HEK293 (cell line): Measurements from ENCODE around the gene TBPL1.

Experiments used
- CTCF ChIA-PET: fragments of 350-600 bp; formaldehyde crosslinking; extraction: SDS; loops from one replicate; lab custom pipeline; 2021; ENCODE audit warnings: antibody characterized with exemption; lab: Yijun Ruan, JAX
- POLR2A ChIA-PET: fragments of 300-600 bp; formaldehyde crosslinking; extraction: SDS; loops from one replicate; lab custom pipeline; 2020; ENCODE audit warnings: antibody characterized with exemption, inconsistent platforms; lab: Yijun Ruan, JAX
- H3K27ac ChIP-seq: fragments of 200-500 bp; sonication (Bioruptor generic); 2 replicates; pipeline ENCODE4 v1.5.1; 2014; ENCODE audit warnings: low read depth, low read length, control low read depth, inconsistent platforms; ENCODE audit errors: extremely low read depth
- H3K36me3 ChIP-seq, 2 experiments: fragments of 200-500 bp in 1 of 2; sonication (Bioruptor generic) in 1 of 2; 1 replicate in 1 of 2; 2 replicates in 1 of 2; pipeline ENCODE4 v1.5.1; 2014 to 2017; ENCODE audit warnings: inconsistent platforms in 2 of 2, low read length in 2 of 2; ENCODE audit not compliant: control insufficient read depth in 2 of 2, insufficient read depth in 1 of 2
- H3K4me1 ChIP-seq: fragments of 200-500 bp; sonication (Bioruptor generic); 2 replicates; pipeline ENCODE4 v1.5.1; 2014; ENCODE audit warnings: mild to moderate bottlenecking, low read length, inconsistent platforms; ENCODE audit not compliant: control insufficient read depth, insufficient read depth
- H3K4me3 ChIP-seq: 2 replicates; pipeline ENCODE4 v1.5.1; 2011; ENCODE audit warnings: low read depth, mild to moderate bottlenecking, control low read depth, low read length, moderate library complexity
- H3K9me3 ChIP-seq: fragments of 200-500 bp; sonication (Bioruptor generic); 2 replicates; pipeline ENCODE4 v1.5.1; 2014; ENCODE audit warnings: low read depth, low read length, inconsistent platforms; ENCODE audit not compliant: control insufficient read depth, insufficient read depth
- AEBP2 ChIP-seq: fragments of 450-650 bp; formaldehyde crosslinking; IDR thresholded peaks from 2 replicates; pipeline ENCODE4 v1.5.1; 2016; ENCODE audit warnings: missing biosample characterization, missing genetic modification characterization, borderline replicate concordance
- EGR2 ChIP-seq: fragments of 450-650 bp; formaldehyde crosslinking; IDR thresholded peaks from 2 replicates; pipeline ENCODE4 v1.5.1; 2016; ENCODE audit warnings: low read depth, missing biosample characterization, missing genetic modification characterization
- HOXC10 ChIP-seq: sonication (generic); formaldehyde crosslinking; IDR thresholded peaks from 2 replicates; pipeline ENCODE4 v1.8.1; 2023; ENCODE audit warnings: mild to moderate bottlenecking, missing genetic modification reagents
- KLF7 ChIP-seq: fragments of 450-650 bp; formaldehyde crosslinking; IDR thresholded peaks from 2 replicates; pipeline ENCODE4 v1.5.1; 2016; ENCODE audit warnings: missing biosample characterization, missing genetic modification characterization, borderline replicate concordance
- MEIS1 ChIP-seq: sonication (generic); formaldehyde crosslinking; IDR thresholded peaks from 2 replicates; pipeline ENCODE4 v1.8.1; 2022; ENCODE audit warnings: missing genetic modification reagents, mild to moderate bottlenecking, borderline replicate concordance
- OSR2 ChIP-seq: fragments of 450-650 bp; formaldehyde crosslinking; IDR thresholded peaks from 2 replicates; pipeline ENCODE4 v1.5.1; 2016; ENCODE audit warnings: missing biosample characterization, missing genetic modification characterization
- SP7 ChIP-seq: fragments of 450-650 bp; formaldehyde crosslinking; IDR thresholded peaks from 2 replicates; pipeline ENCODE4 v1.5.1; 2016; ENCODE audit warnings: missing biosample characterization, missing genetic modification characterization
- YY2 ChIP-seq: fragments of 450-650 bp; formaldehyde crosslinking; IDR thresholded peaks from 2 replicates; pipeline ENCODE4 v1.5.1; 2016; ENCODE audit warnings: missing biosample characterization, missing genetic modification characterization
- ZBTB17 ChIP-seq: fragments of 450-650 bp; formaldehyde crosslinking; IDR thresholded peaks from 2 replicates; pipeline ENCODE4 v1.5.1; 2016; ENCODE audit warnings: missing biosample characterization, missing genetic modification characterization
- ZBTB26 ChIP-seq: fragments of 450-650 bp; formaldehyde crosslinking; optimal IDR thresholded peaks from 2 replicates; pipeline ENCODE3; 2016; ENCODE audit warnings: missing biosample characterization, mild to moderate bottlenecking, missing genetic modification characterization
- ZBTB8A ChIP-seq: fragments of 450-650 bp; formaldehyde crosslinking; IDR thresholded peaks from 2 replicates; pipeline ENCODE4 v1.5.1; 2016; ENCODE audit warnings: missing biosample characterization, missing genetic modification characterization
- ZFP69B ChIP-seq: fragments of 450-650 bp; formaldehyde crosslinking; IDR thresholded peaks from 2 replicates; pipeline ENCODE4 v1.5.1; 2016; ENCODE audit warnings: missing biosample characterization, missing genetic modification characterization
- ZNF10 ChIP-seq: fragments of 450-650 bp; formaldehyde crosslinking; IDR thresholded peaks from 2 replicates; pipeline ENCODE4 v1.5.1; 2017; ENCODE audit warnings: missing biosample characterization, missing genetic modification characterization
- ZNF16 ChIP-seq: fragments of 450-650 bp; formaldehyde crosslinking; IDR thresholded peaks from 2 replicates; pipeline ENCODE4 v1.5.1; 2016; ENCODE audit warnings: low read depth, missing biosample characterization, missing genetic modification characterization
- ZNF202 ChIP-seq: fragments of 450-650 bp; formaldehyde crosslinking; IDR thresholded peaks from 2 replicates; pipeline ENCODE4 v1.5.1; 2016; ENCODE audit warnings: missing biosample characterization, missing genetic modification characterization, borderline replicate concordance
- ZNF211 ChIP-seq: fragments of 450-650 bp; formaldehyde crosslinking; IDR thresholded peaks from 2 replicates; pipeline ENCODE4 v1.5.1; 2016; ENCODE audit warnings: low read depth, missing biosample characterization, missing genetic modification characterization
- ZNF266 ChIP-seq: fragments of 450-650 bp; formaldehyde crosslinking; IDR thresholded peaks from 2 replicates; pipeline ENCODE4 v1.5.1; 2016; ENCODE audit warnings: missing biosample characterization, missing genetic modification characterization, low read depth
- ZNF335 ChIP-seq: fragments of 450-650 bp; formaldehyde crosslinking; conservative IDR thresholded peaks from 2 replicates; pipeline ENCODE4 v1.5.1; 2016; ENCODE audit warnings: missing biosample characterization, missing genetic modification characterization
- ZNF366 ChIP-seq: fragments of 450-650 bp; formaldehyde crosslinking; conservative IDR thresholded peaks from 2 replicates; pipeline ENCODE4 v1.5.1; 2016; ENCODE audit warnings: missing biosample characterization, missing genetic modification characterization
- ZNF416 ChIP-seq: fragments of 450-650 bp; formaldehyde crosslinking; IDR thresholded peaks from 2 replicates; pipeline ENCODE4 v1.5.1; 2016; ENCODE audit warnings: missing biosample characterization, missing genetic modification characterization
- ZNF514 ChIP-seq: fragments of 450-650 bp; formaldehyde crosslinking; IDR thresholded peaks from 2 replicates; pipeline ENCODE4 v1.5.1; 2016; ENCODE audit warnings: missing biosample characterization, missing genetic modification characterization
- ZNF555 ChIP-seq: fragments of 450-650 bp; formaldehyde crosslinking; conservative IDR thresholded peaks from 2 replicates; pipeline ENCODE4 v1.5.1; 2017; ENCODE audit warnings: missing biosample characterization, mild to moderate bottlenecking, missing genetic modification characterization, inconsistent platforms
- ZNF624 ChIP-seq: fragments of 450-650 bp; formaldehyde crosslinking; IDR thresholded peaks from 2 replicates; pipeline ENCODE4 v1.5.1; 2017; ENCODE audit warnings: missing biosample characterization, missing genetic modification characterization
- ZSCAN30 ChIP-seq: fragments of 450-650 bp; IDR thresholded peaks from 2 replicates; pipeline ENCODE4 v1.5.1; 2018; ENCODE audit warnings: missing biosample characterization, mild to moderate bottlenecking, missing genetic modification characterization, moderate library complexity
- ZSCAN5A ChIP-seq: fragments of 450-650 bp; formaldehyde crosslinking; IDR thresholded peaks from 2 replicates; pipeline ENCODE4 v1.5.1; 2016; ENCODE audit warnings: missing biosample characterization, missing genetic modification characterization
- ZXDB ChIP-seq: fragments of 450-650 bp; formaldehyde crosslinking; IDR thresholded peaks from 2 replicates; pipeline ENCODE4 v1.5.1; 2016; ENCODE audit warnings: missing biosample characterization, missing genetic modification characterization
- TF ChIP-seq, protein P1 (sequence below): fragments of 450-650 bp; formaldehyde crosslinking; IDR thresholded peaks from 2 replicates; pipeline ENCODE4 v1.5.1; 2017; ENCODE audit warnings: missing biosample characterization, missing genetic modification characterization
- TF ChIP-seq, protein P2 (sequence below): fragments of 450-650 bp; formaldehyde crosslinking; IDR thresholded peaks from 2 replicates; pipeline ENCODE4 v1.5.1; 2016; ENCODE audit warnings: missing biosample characterization, missing genetic modification characterization
- TF ChIP-seq, protein P3 (sequence below): fragments of 450-650 bp; formaldehyde crosslinking; IDR thresholded peaks from 2 replicates; pipeline ENCODE4 v1.5.1; 2017; ENCODE audit warnings: missing biosample characterization, missing genetic modification characterization

Gene TBPL1

DNA sequence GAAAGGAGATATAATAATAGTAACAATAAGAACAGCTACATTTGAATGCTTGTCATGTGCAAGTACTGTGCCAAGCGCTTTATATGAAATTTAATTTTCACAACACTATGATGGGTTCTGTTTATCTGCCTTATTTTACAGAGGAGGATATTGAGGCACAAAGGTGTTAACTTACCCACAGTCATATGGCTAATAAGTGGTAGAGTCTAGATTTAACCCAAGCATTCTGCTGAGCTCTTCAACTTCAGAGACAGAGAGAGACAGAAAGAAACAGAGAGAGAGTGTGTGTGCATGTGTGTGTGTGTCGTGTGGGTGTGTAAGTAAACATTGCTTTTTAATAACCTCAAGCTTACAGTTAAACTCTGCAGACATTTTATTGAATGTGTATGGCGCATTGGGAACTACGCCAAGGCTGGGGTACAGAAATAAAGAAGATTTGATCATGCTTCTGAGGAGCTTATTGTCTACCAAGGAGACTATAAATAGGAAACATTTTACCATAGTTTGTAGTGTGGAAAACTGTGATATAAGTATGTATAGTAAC lies 12.9 kb downstream of the TBPL1 start:
- POLR2A ChIA-PET = interaction anchor here (3.3 kb wide), 1 partner anchor 12 kb away, joined by 17 read pairs; the partner anchor contains the start of gene TBPL1
- H3K4me1 ChIP-seq = peaks cover 10% of the 10 kb centered on the region
- TF ChIP-seq, protein P1, sequence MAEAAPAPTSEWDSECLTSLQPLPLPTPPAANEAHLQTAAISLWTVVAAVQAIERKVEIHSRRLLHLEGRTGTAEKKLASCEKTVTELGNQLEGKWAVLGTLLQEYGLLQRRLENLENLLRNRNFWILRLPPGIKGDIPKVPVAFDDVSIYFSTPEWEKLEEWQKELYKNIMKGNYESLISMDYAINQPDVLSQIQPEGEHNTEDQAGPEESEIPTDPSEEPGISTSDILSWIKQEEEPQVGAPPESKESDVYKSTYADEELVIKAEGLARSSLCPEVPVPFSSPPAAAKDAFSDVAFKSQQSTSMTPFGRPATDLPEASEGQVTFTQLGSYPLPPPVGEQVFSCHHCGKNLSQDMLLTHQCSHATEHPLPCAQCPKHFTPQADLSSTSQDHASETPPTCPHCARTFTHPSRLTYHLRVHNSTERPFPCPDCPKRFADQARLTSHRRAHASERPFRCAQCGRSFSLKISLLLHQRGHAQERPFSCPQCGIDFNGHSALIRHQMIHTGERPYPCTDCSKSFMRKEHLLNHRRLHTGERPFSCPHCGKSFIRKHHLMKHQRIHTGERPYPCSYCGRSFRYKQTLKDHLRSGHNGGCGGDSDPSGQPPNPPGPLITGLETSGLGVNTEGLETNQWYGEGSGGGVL (tag by site-specific recombination) = 0 out of 2 replicates have a peak, but pooled peaks have one; percentile 18
- no peak for TF ChIP-seq ZFP69B (tag by site-specific recombination)
- TF ChIP-seq ZBTB8A (tag by site-specific recombination) = no peak
- TF ChIP-seq SP7 (tag by site-specific recombination) = no peak
- no peak for TF ChIP-seq ZNF266 (tag by site-specific recombination)
- no peak for TF ChIP-seq ZNF416 (tag by site-specific recombination)
- no peak for TF ChIP-seq KLF7 (tag by site-specific recombination)
- TF ChIP-seq ZXDB (tag by site-specific recombination) = no peak
- no peak for TF ChIP-seq ZNF514 (tag by site-specific recombination)
- no peak for TF ChIP-seq MEIS1 (CRISPR knock-in tag)
- no peak for TF ChIP-seq ZNF16 (tag by site-specific recombination)
- no peak for TF ChIP-seq OSR2
- TF ChIP-seq ZBTB17 (tag by site-specific recombination) = no peak
- no peak for TF ChIP-seq ZNF555
- TF ChIP-seq ZNF211 (tag by site-specific recombination) = no peak
- TF ChIP-seq HOXC10 = no peak
- TF ChIP-seq ZNF335 (tag by site-specific recombination) = no peak
- TF ChIP-seq ZNF202 (tag by site-specific recombination) = no peak
- TF ChIP-seq ZNF624 (tag by site-specific recombination) = no peak
- TF ChIP-seq AEBP2 (tag by site-specific recombination) = no peak
- TF ChIP-seq EGR2 (tag by site-specific recombination) = peak; percentile 89
- no peak for TF ChIP-seq ZSCAN5A
- TF ChIP-seq, protein P2, sequence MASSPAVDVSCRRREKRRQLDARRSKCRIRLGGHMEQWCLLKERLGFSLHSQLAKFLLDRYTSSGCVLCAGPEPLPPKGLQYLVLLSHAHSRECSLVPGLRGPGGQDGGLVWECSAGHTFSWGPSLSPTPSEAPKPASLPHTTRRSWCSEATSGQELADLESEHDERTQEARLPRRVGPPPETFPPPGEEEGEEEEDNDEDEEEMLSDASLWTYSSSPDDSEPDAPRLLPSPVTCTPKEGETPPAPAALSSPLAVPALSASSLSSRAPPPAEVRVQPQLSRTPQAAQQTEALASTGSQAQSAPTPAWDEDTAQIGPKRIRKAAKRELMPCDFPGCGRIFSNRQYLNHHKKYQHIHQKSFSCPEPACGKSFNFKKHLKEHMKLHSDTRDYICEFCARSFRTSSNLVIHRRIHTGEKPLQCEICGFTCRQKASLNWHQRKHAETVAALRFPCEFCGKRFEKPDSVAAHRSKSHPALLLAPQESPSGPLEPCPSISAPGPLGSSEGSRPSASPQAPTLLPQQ = no peak
- no peak for TF ChIP-seq YY2 (tag by site-specific recombination)
- no peak for TF ChIP-seq ZBTB26 (tag by site-specific recombination)
- TF ChIP-seq ZNF366 (tag by site-specific recombination) = no peak
- TF ChIP-seq ZSCAN30 (tag by site-specific recombination) = no peak
- TF ChIP-seq, protein P3, sequence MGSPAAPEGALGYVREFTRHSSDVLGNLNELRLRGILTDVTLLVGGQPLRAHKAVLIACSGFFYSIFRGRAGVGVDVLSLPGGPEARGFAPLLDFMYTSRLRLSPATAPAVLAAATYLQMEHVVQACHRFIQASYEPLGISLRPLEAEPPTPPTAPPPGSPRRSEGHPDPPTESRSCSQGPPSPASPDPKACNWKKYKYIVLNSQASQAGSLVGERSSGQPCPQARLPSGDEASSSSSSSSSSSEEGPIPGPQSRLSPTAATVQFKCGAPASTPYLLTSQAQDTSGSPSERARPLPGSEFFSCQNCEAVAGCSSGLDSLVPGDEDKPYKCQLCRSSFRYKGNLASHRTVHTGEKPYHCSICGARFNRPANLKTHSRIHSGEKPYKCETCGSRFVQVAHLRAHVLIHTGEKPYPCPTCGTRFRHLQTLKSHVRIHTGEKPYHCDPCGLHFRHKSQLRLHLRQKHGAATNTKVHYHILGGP (tag by site-specific recombination) = peak; percentile 43; the same call in 1 of the 2 replicates
- no peak for TF ChIP-seq ZNF10 (tag by site-specific recombination)

More for the DNA sequence above, 12.9 kb downstream of the TBPL1 start:
- CTCF ChIA-PET = interaction anchor here (0.5 to 3.7 kb wide), 6 partner anchors 8 to 131 kb away, joined by 3 to 27 read pairs (median 8); no protein-coding TSS in a partner anchor
- no peaks in the 10 kb centered on the region for H3K9me3 ChIP-seq
- H3K4me3 ChIP-seq = no peak overlapping the region
- H3K27ac ChIP-seq = no peak overlapping the region
- no peaks in the 10 kb centered on the region for H3K36me3 ChIP-seq
